IMR-90 (cell line): Measurements from ENCODE around the gene HRH2. TPM values are rescaled to one million over a fixed set of nuclear protein-coding genes. Genes with fewer than 3 reads are reported as not detected.

Source experiments
- ATAC-seq: fragments of 200-7000 bp; cut with Tn5 transposase; 2 replicates; pipeline ENCODE4 v1.9.1; 2020; ENCODE audit warnings: low read depth, mild to moderate bottlenecking, moderate library complexity
- BruUV-seq: library from RNA; stranded (reverse); fragments of 400-500 nt; replicated peaks from 2 replicates; lab custom pipeline; 2021; lab: Mats Ljungman, UMichigan
- CTCF ChIA-PET: fragments of 300-600 bp; formaldehyde crosslinking; extraction: SDS; loops from one replicate; lab custom pipeline; 2021; ENCODE audit warnings: antibody characterized with exemption; lab: Yijun Ruan, JAX
- POLR2A ChIA-PET: fragments of 300-600 bp; sonication (Branson Sonifier 250); formaldehyde crosslinking; loops from one replicate; lab custom pipeline; 2022; ENCODE audit warnings: antibody characterized with exemption; ENCODE audit not compliant: unreplicated experiment; lab: Charles Lee
- DNase-seq: peaks from one replicate; pipeline ENCODE4 v3.0.0; 2013
- H2AFZ ChIP-seq: replicated peaks from 2 replicates; pipeline ENCODE3; 2013; ENCODE audit warnings: low read length, mild to moderate bottlenecking; ENCODE audit not compliant: poor library complexity
- H2AK5ac ChIP-seq: 2 replicates; pipeline ENCODE4 v1.6.1; 2013; ENCODE audit warnings: low read depth, low read length, inconsistent platforms
- H2AK9ac ChIP-seq: replicated peaks from 2 replicates; pipeline ENCODE3; 2013; ENCODE audit warnings: mild to moderate bottlenecking, low read depth, low read length, moderate library complexity; ENCODE audit not compliant: poor library complexity
- H2BK120ac ChIP-seq: 2 replicates; pipeline ENCODE4 v1.6.1; 2013; ENCODE audit warnings: low read depth, low read length, inconsistent platforms
- H2BK15ac ChIP-seq: 3 replicates; pipeline ENCODE4 v1.6.1; 2013; ENCODE audit warnings: low read depth, low read length, inconsistent platforms
- H2BK20ac ChIP-seq: 2 replicates; pipeline ENCODE4 v1.6.1; 2013; ENCODE audit warnings: low read depth, mild to moderate bottlenecking, inconsistent platforms, low read length, moderate library complexity
- H2BK5ac ChIP-seq: 2 replicates; pipeline ENCODE4 v1.6.1; 2013; ENCODE audit warnings: mild to moderate bottlenecking, low read depth, low read length, inconsistent platforms; ENCODE audit not compliant: poor library complexity, severe bottlenecking
- H3K14ac ChIP-seq: replicated peaks from 2 replicates; pipeline ENCODE4 v1.6.1; 2013; ENCODE audit warnings: low read depth, low read length, inconsistent platforms
- H3K18ac ChIP-seq: 2 replicates; pipeline ENCODE4 v1.6.1; 2013; ENCODE audit warnings: low read depth, low read length, control low read depth
- H3K23ac ChIP-seq: 2 replicates; pipeline ENCODE4 v1.6.1; 2013; ENCODE audit warnings: low read depth, low read length, inconsistent platforms
- H3K27ac ChIP-seq: 2 replicates; pipeline ENCODE4 v1.5.1; 2013; ENCODE audit warnings: mild to moderate bottlenecking, control low read depth, low read length; ENCODE audit not compliant: insufficient read depth
- H3K27me3 ChIP-seq: 2 replicates; pipeline ENCODE4 v1.6.1; 2013; ENCODE audit warnings: low read length; ENCODE audit not compliant: control insufficient read depth, insufficient read depth
- H3K36me3 ChIP-seq: 2 replicates; pipeline ENCODE4 v1.6.1; 2013; ENCODE audit warnings: low read length, mixed read lengths; ENCODE audit not compliant: control insufficient read depth, insufficient read depth
- H3K4ac ChIP-seq: 2 replicates; pipeline ENCODE4 v1.6.1; 2013; ENCODE audit warnings: low read depth, low read length, inconsistent platforms
- H3K4me1 ChIP-seq: 2 replicates; pipeline ENCODE4 v1.6.1; 2013; ENCODE audit warnings: low read length, mixed read lengths; ENCODE audit not compliant: control insufficient read depth, insufficient read depth
- H3K4me2 ChIP-seq: 2 replicates; pipeline ENCODE4 v1.6.1; 2013; ENCODE audit warnings: low read depth, mild to moderate bottlenecking, control low read depth, low read length, moderate library complexity
- H3K4me3 ChIP-seq: 2 replicates; pipeline ENCODE4 v1.5.1; 2013; ENCODE audit warnings: low read depth, mild to moderate bottlenecking, control low read depth, low read length, moderate library complexity; ENCODE audit not compliant: insufficient read depth
- H3K56ac ChIP-seq: 2 replicates; pipeline ENCODE4 v1.6.1; 2013; ENCODE audit warnings: low read length, inconsistent platforms; ENCODE audit not compliant: insufficient read depth; ENCODE audit errors: extremely low read depth
- H3K79me1 ChIP-seq, 2 experiments: 2 replicates each; pipeline ENCODE4 v1.6.1; 2013; ENCODE audit warnings: low read length in 2 of 2, inconsistent platforms in 1 of 2, low read depth in 1 of 2
- H3K9ac ChIP-seq: 2 replicates; pipeline ENCODE4 v1.6.1; 2013; ENCODE audit warnings: low read depth, low read length, control low read depth
- H3K9me1 ChIP-seq: 2 replicates; pipeline ENCODE4 v1.6.1; 2013; ENCODE audit warnings: low read length, inconsistent platforms; ENCODE audit not compliant: insufficient read depth
- H3K9me3 ChIP-seq: 2 replicates; pipeline ENCODE4 v1.6.1; 2013; ENCODE audit warnings: low read length; ENCODE audit not compliant: control insufficient read depth, insufficient read depth
- H4K20me1 ChIP-seq: 2 replicates; pipeline ENCODE4 v1.6.1; 2013; ENCODE audit warnings: low read length, inconsistent platforms; ENCODE audit not compliant: insufficient read depth
- H4K5ac ChIP-seq: 2 replicates; pipeline ENCODE4 v1.6.1; 2013; ENCODE audit warnings: mild to moderate bottlenecking, low read depth, low read length, control low read depth
- H4K8ac ChIP-seq, 2 experiments: 2 replicates each; pipeline ENCODE4 v1.6.1; 2013; ENCODE audit warnings: low read depth in 2 of 2, low read length in 2 of 2, control low read depth in 1 of 2, inconsistent platforms in 1 of 2
- H4K91ac ChIP-seq: 2 replicates; pipeline ENCODE4 v1.6.1; 2013; ENCODE audit warnings: low read depth, low read length, inconsistent platforms; ENCODE audit not compliant: insufficient read depth
- BHLHE40 ChIP-seq: fragments of 150-350 bp; IDR thresholded peaks from 2 replicates; pipeline ENCODE4 v1.6.1; 2016; ENCODE audit warnings: mild to moderate bottlenecking, low read depth, low read length
- CEBPB ChIP-seq: IDR thresholded peaks from 2 replicates; pipeline ENCODE4 v1.6.1; 2012; ENCODE audit warnings: low read depth, low read length, improper control_type of control experiment
- CHD1 ChIP-seq: IDR thresholded peaks from 2 replicates; pipeline ENCODE4 v1.6.1; 2012; ENCODE audit warnings: low read depth, low read length, improper control_type of control experiment
- MAFK ChIP-seq: IDR thresholded peaks from 2 replicates; pipeline ENCODE4 v1.6.1; 2012; ENCODE audit warnings: low read depth, low read length, improper control_type of control experiment
- MAZ ChIP-seq: IDR thresholded peaks from 2 replicates; pipeline ENCODE4 v1.6.1; 2012; ENCODE audit warnings: low read depth, mild to moderate bottlenecking, low read length, improper control_type of control experiment, moderate library complexity, borderline replicate concordance
- RAD21 ChIP-seq: IDR thresholded peaks from 2 replicates; pipeline ENCODE4 v1.6.1; 2012; ENCODE audit warnings: low read length, improper control_type of control experiment
- RFX5 ChIP-seq: IDR thresholded peaks from 2 replicates; pipeline ENCODE4 v1.8.0; 2012; ENCODE audit warnings: low read depth, mild to moderate bottlenecking, low read length, moderate library complexity
- SMC3 ChIP-seq: fragments of 150-350 bp; IDR thresholded peaks from 2 replicates; pipeline ENCODE4 v1.6.1; 2016; ENCODE audit warnings: low read depth, mild to moderate bottlenecking, antibody characterized with exemption, low read length, moderate library complexity
- WGBS, 2 experiments: methylation state at CpG; one replicate each; pipeline versions ENCODE4 v1.1.5 to v1.1.7; 2013; ENCODE audit warnings: missing lambda C conversion rate in 2 of 2; ENCODE audit not compliant: insufficient read length in 1 of 2; ENCODE audit errors: extremely low coverage in 2 of 2; 5-methylcytosine and 5-hydroxymethylcytosine counted together
- dilution Hi-C: fragments of 300-500 bp; cut with HindIII; formaldehyde crosslinking; loops from one replicate; pipeline ENCODE4 v1.14.3; 2018; ENCODE audit warnings: low sequenced_read_pairs; ENCODE audit not compliant: unreplicated experiment
- in situ Hi-C: fragments of 300-500 bp; cut with MboI; formaldehyde crosslinking; loops from 3 replicates; pipeline ENCODE4 v1.14.3; 2019; ENCODE audit warnings: low sequenced_read_pairs, inconsistent platforms, mixed read lengths
- intact Hi-C: fragments of 100-400 bp; cut with micrococcal nuclease; formaldehyde crosslinking; loops from 2 replicates; pipeline ENCODE4 v1.10.0; 2022
- polyA plus RNA-seq, 3 experiments: library from polyadenylated mRNA; depleted of rRNA; stranded (reverse); fragments of >200 nt; gene quantifications; 2 replicates each; pipeline ENCODE4 v1.2.3, GENCODE V29; 2012; ENCODE audit warnings: low replicate concordance in 1 of 3
- total RNA-seq: library from RNA; depleted of rRNA; stranded (reverse); fragments of >200 nt; gene quantifications from 2 replicates; pipeline ENCODE4 v1.2.3, GENCODE V29; 2012
- TF ChIP-seq, protein P1 (sequence below): fragments of 150-350 bp; IDR thresholded peaks from 2 replicates; pipeline ENCODE4 v1.6.1; 2017; ENCODE audit warnings: mild to moderate bottlenecking, antibody characterized with exemption, low read length, low read depth
- TF ChIP-seq, protein P2 (sequence below): fragments of 150-350 bp; IDR thresholded peaks from 2 replicates; pipeline ENCODE4 v1.6.1; 2016; ENCODE audit warnings: low read depth, mild to moderate bottlenecking, low read length, moderate library complexity, borderline replicate concordance
- TF ChIP-seq, protein P3 (sequence below): conservative IDR thresholded peaks from 2 replicates; pipeline ENCODE4 v1.5.1; 2012; ENCODE audit warnings: mild to moderate bottlenecking, low read depth, low read length, improper control_type of control experiment

Gene HRH2
- total and polyA plus RNA-seq, 2 of the 4 experiments (the other 2 are of a cell fraction), result not detected

DNA sequence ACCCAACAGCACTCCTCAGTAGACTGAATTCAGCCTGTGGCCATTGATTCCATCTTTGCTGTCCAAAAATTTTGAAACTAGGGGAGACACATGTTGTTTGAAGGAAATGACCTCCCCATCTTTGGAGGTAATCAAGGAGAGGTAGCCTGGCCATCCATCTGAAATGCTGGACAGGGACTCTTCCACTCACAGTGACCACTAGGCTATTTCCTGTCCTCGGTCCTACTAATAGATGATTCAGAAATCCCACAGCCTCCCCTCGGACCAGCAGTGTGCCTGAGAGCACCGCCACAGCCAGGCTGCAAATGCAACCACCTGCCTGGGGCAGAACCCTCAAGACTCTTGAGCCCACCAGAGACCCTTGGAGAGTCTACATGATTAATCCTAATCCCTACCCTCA lies 12.5 kb downstream of the HRH2 start (continued):
- no peak for TF ChIP-seq BHLHE40
- TF ChIP-seq CHD1, result no peak

DNA sequence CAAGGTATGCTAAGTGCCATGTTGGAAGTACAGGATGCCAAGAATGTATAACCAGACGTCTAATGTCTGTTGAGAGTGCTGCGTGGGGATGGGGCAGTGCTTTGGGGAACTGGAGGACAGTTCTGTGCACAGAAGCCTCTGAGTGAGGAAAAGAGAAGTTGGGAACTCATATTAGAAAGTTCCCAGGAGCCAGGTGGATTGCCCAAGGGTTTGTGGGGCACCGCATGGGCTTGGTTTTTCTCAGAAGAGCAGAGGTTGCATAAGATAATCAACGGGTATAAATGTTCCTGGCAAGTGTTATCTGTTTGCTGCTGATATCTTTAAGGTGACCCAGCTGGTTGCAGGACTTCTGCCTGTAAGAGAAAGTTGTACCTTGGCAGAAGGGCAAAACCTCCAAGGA lies 13.1 kb downstream of the HRH2 start:
- ATAC-seq, result no peak
- BruUV-seq, result no TSS peak
- no peaks in the 10 kb centered on the region; the same call in none of the 2 replicates for H3K9me3 ChIP-seq
- ChIA-PET CTCF (no interaction called here), POLR2A (no interaction called here)
- no peak overlapping the region for H3K23ac ChIP-seq
- H3K27me3 ChIP-seq, result no peaks in the 10 kb centered on the region
- no peaks in the 10 kb centered on the region for H3K79me1 ChIP-seq
- intact Hi-C loops, result no loop called here
- H3K9me1 ChIP-seq, result no peaks in the 10 kb centered on the region
- no peak overlapping the region for H3K27ac ChIP-seq
- H4K91ac ChIP-seq, result no peak overlapping the region
- no peak overlapping the region for H3K4me2 ChIP-seq
- 27% methylated on average over 3 of the region's 4 CpGs; no CpG with 5 or more reads in 1 of the 2 experiments for WGBS, 2 experiments
- H2AK5ac ChIP-seq, result no peak overlapping the region
- no peak overlapping the region for H2BK5ac ChIP-seq
- H3K36me3 ChIP-seq, result no peaks in the 10 kb centered on the region
- H4K20me1 ChIP-seq, result no peaks in the 10 kb centered on the region
- no peak overlapping the region for H4K5ac ChIP-seq
- H2BK20ac ChIP-seq, result no peak overlapping the region
- no peak overlapping the region for H3K4me3 ChIP-seq
- no peak overlapping the region for H3K9ac ChIP-seq
- no peak overlapping the region for H4K8ac ChIP-seq
- in situ Hi-C loops, result no loop called here
- H3K14ac ChIP-seq, result no peak overlapping the region
- no peak for DNase-seq
- no peak overlapping the region for H2BK120ac ChIP-seq
- no peak overlapping the region for H3K4ac ChIP-seq
- H2AFZ ChIP-seq, result no peak overlapping the region
- H3K4me1 ChIP-seq, result no peaks in the 10 kb centered on the region
- H2BK15ac ChIP-seq, result no peak overlapping the region
- no peak overlapping the region for H3K18ac ChIP-seq
- no peak for TF ChIP-seq MAFK
- TF ChIP-seq CHD1, result no peak
- TF ChIP-seq, protein P1, sequence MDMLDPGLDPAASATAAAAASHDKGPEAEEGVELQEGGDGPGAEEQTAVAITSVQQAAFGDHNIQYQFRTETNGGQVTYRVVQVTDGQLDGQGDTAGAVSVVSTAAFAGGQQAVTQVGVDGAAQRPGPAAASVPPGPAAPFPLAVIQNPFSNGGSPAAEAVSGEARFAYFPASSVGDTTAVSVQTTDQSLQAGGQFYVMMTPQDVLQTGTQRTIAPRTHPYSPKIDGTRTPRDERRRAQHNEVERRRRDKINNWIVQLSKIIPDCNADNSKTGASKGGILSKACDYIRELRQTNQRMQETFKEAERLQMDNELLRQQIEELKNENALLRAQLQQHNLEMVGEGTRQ, result no peak
- no peak for TF ChIP-seq SMC3
- TF ChIP-seq RFX5, result no peak
- no peak for TF ChIP-seq CEBPB
- TF ChIP-seq, protein P2, sequence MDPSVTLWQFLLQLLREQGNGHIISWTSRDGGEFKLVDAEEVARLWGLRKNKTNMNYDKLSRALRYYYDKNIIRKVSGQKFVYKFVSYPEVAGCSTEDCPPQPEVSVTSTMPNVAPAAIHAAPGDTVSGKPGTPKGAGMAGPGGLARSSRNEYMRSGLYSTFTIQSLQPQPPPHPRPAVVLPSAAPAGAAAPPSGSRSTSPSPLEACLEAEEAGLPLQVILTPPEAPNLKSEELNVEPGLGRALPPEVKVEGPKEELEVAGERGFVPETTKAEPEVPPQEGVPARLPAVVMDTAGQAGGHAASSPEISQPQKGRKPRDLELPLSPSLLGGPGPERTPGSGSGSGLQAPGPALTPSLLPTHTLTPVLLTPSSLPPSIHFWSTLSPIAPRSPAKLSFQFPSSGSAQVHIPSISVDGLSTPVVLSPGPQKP, result no peak
- TF ChIP-seq, protein P3, sequence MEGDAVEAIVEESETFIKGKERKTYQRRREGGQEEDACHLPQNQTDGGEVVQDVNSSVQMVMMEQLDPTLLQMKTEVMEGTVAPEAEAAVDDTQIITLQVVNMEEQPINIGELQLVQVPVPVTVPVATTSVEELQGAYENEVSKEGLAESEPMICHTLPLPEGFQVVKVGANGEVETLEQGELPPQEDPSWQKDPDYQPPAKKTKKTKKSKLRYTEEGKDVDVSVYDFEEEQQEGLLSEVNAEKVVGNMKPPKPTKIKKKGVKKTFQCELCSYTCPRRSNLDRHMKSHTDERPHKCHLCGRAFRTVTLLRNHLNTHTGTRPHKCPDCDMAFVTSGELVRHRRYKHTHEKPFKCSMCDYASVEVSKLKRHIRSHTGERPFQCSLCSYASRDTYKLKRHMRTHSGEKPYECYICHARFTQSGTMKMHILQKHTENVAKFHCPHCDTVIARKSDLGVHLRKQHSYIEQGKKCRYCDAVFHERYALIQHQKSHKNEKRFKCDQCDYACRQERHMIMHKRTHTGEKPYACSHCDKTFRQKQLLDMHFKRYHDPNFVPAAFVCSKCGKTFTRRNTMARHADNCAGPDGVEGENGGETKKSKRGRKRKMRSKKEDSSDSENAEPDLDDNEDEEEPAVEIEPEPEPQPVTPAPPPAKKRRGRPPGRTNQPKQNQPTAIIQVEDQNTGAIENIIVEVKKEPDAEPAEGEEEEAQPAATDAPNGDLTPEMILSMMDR, result no peak
- TF ChIP-seq RAD21, result no peak
- TF ChIP-seq MAZ, result no peak
- dilution Hi-C loops, result no loop called here
- no peak overlapping the region for H2AK9ac ChIP-seq
- H3K56ac ChIP-seq, result no peak overlapping the region
